CD4-positive, alpha-beta memory T cell (primary cell): ENCODE results near the gene NR5A2. TPM values are rescaled to one million over a fixed set of nuclear protein-coding genes. Genes with fewer than 3 reads are reported as not detected.

Experiments used
- CTCF ChIA-PET: fragments of 350-600 bp; sonication (Branson Sonifier 250); formaldehyde crosslinking; loops from one replicate; lab custom pipeline; 2021; ENCODE audit warnings: inconsistent platforms; ENCODE audit not compliant: partially characterized antibody; lab: Charles Lee
- POLR2A ChIA-PET: fragments of 350-600 bp; sonication (Branson Sonifier 250); formaldehyde crosslinking; loops from one replicate; lab custom pipeline; 2021; ENCODE audit not compliant: partially characterized antibody; lab: Charles Lee
- DNase-seq, 5 donors: peaks; one replicate each; pipeline versions ENCODE4 v3.0.0 to v3.0.0-alpha.2; 2020 to 2022; ENCODE audit warnings: mixed read lengths in 1 of 5
- H3K27ac ChIP-seq: one replicate; pipeline ENCODE4 v1.7.0; 2013; ENCODE audit warnings: low read depth, low read length
- H3K27me3 ChIP-seq: 2 replicates; pipeline ENCODE4 v1.7.0; 2013; ENCODE audit warnings: mild to moderate bottlenecking, low read length, moderate library complexity; ENCODE audit not compliant: insufficient read depth
- H3K36me3 ChIP-seq: 2 replicates; pipeline ENCODE4 v1.7.0; 2013; ENCODE audit warnings: mild to moderate bottlenecking, low read length, moderate library complexity; ENCODE audit not compliant: insufficient read depth
- H3K4me1 ChIP-seq: 2 replicates; pipeline ENCODE4 v1.7.0; 2013; ENCODE audit warnings: mild to moderate bottlenecking, low read length, moderate library complexity; ENCODE audit not compliant: insufficient read depth
- H3K4me3 ChIP-seq, 2 donors: one replicate each; pipeline ENCODE4 v1.7.0; 2013; ENCODE audit warnings: low read length in 2 of 2, mild to moderate bottlenecking in 1 of 2
- H3K9me3 ChIP-seq, 2 donors: one replicate each; pipeline ENCODE4 v1.7.0; 2013; ENCODE audit warnings: low read length in 2 of 2, control low read depth in 1 of 2; ENCODE audit not compliant: control insufficient read depth in 1 of 2
- H3K27ac Mint-ChIP-seq, 7 donors: one replicate each; pipeline ENCODE4 v1.8.0; 2020 to 2021; ENCODE audit warnings: mixed read lengths in 7 of 7, mild to moderate bottlenecking in 6 of 7, inconsistent platforms in 3 of 7, moderate library complexity in 3 of 7
- H3K27me3 Mint-ChIP-seq, 2 donors: one replicate each; pipeline ENCODE4 v1.8.0; 2020 to 2021; ENCODE audit warnings: mixed read lengths in 2 of 2
- H3K36me3 Mint-ChIP-seq, 2 donors: one replicate each; pipeline ENCODE4 v1.8.0; 2020 to 2021; ENCODE audit warnings: mixed read lengths in 2 of 2, inconsistent platforms in 1 of 2, mild to moderate bottlenecking in 1 of 2
- H3K4me1 Mint-ChIP-seq, 4 donors: one replicate each; pipeline ENCODE4 v1.8.0; 2020 to 2021; ENCODE audit warnings: mixed read lengths in 4 of 4, mild to moderate bottlenecking in 1 of 4
- H3K4me3 Mint-ChIP-seq, 8 donors: one replicate each; pipeline ENCODE4 v1.8.0; 2020 to 2021; ENCODE audit warnings: mixed read lengths in 8 of 8, mild to moderate bottlenecking in 7 of 8, moderate library complexity in 6 of 8, inconsistent platforms in 3 of 8
- H3K9me3 Mint-ChIP-seq, 8 donors: one replicate each; pipeline ENCODE4 v1.8.0; 2020 to 2021; ENCODE audit warnings: mixed read lengths in 8 of 8, mild to moderate bottlenecking in 5 of 8, inconsistent platforms in 3 of 8, moderate library complexity in 1 of 8
- intact Hi-C: fragments of 100-400 bp; cut with micrococcal nuclease; formaldehyde crosslinking; loops from one replicate; pipeline ENCODE4 v1.15.1; 2023
- polyA plus RNA-seq, 2 donors: library from polyadenylated mRNA; unstranded; fragments of 300-500 nt; fragmentation: Illumina TruSeq; gene quantifications; one replicate each; pipeline ENCODE4 v1.2.3, GENCODE V29; 2021
- total RNA-seq, 2 experiments: library from RNA; stranded (reverse); gene quantifications; one replicate each; pipeline ENCODE4 v1.2.3, GENCODE V29; 2021

Gene NR5A2
- total and polyA plus RNA-seq, 4 experiments from 2014 or later: not detected

DNA sequence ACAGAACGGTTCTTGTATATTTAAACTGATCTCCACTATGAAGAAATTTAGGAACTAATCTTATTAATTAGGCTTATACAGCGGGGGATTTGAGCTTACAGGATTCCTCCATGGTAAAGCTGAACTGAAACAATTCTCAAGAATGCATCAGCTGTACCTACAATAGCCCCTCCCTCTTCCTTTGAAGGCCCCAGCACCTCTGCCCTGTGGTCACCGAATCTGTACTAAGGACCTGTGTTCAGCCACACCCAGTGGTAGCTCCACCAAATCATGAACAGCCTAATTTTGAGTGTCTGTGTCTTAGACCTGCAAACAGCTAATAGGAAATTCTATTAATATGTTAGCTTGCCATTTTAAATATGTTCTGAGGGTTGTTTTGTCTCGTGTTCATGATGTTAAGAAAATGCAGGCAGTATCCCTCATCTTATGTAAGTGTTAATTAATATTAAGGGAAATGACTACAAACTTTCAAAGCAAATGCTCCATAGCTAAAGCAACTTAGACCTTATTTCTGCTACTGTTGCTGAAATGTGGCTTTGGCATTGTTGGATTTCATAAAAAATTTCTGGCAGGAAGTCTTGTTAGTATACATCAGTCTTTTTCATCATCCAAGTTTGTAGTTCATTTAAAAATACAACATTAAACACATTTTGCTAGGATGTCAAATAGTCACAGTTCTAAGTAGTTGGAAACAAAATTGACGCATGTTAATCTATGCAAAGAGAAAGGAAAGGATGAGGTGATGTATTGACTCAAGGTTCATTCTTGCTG lies 147.2 kb downstream of the NR5A2 start:
- POLR2A ChIA-PET: no interaction called here
- no peaks in the 10 kb centered on the region for H3K4me1 ChIP-seq
- DNase-seq: no peak

DNA sequence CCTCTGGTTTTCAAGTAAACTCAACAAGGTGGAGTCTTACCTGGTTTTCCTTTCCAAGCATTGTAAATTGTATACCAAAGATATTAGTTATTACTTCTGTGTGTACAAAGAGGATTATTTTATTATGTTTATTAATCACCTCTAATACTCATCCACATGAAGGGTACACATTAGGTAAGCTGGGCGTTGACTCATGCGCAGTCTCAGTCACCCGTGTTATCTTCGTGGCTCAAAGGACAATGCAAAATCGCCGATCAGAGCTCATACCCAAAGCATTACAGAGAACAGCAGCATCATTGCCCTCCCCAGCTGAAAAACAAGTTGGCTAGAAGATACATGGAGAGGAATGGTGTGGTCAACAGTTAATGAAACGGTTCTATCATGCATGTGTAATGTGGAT lies 148.7 kb downstream of the NR5A2 start:
- Mint-ChIP-seq H3K36me3 (no peaks in the 10 kb centered on the region), H3K9me3 (no peaks in the 10 kb centered on the region), H3K27me3 (peaks cover 6 to 14% of the 10 kb centered on the region in 2 donors), H3K27ac (no peak overlapping the region), H3K4me3 (no peak overlapping the region), H3K4me1 (peaks cover 1 to 6% (median 4%) of the 10 kb centered on the region in 4 donors)
- Histone ChIP-seq H3K4me3 (no peak overlapping the region), H3K27ac (no peak overlapping the region), H3K4me1 (no peaks in the 10 kb centered on the region), H3K27me3 (no peaks in the 10 kb centered on the region), H3K9me3 (no peaks in the 10 kb centered on the region), H3K36me3 (no peaks in the 10 kb centered on the region)
- ChIA-PET POLR2A (no interaction called here), CTCF (no interaction called here)
- intact Hi-C loops: no loop called here
- no peak for DNase-seq

More for the DNA sequence above, 147.2 kb downstream of the NR5A2 start:
- intact Hi-C loops: no loop called here
- Mint-ChIP-seq H3K36me3 (no peaks in the 10 kb centered on the region), H3K27me3 (peaks cover 4 to 8% of the 10 kb centered on the region in 2 donors), H3K4me1 (peaks cover 1 to 6% (median 4%) of the 10 kb centered on the region in 4 donors), H3K9me3 (no peaks in the 10 kb centered on the region), H3K4me3 (no peak overlapping the region), H3K27ac (peak overlapping the region in 1 of 7 donors; percentile 34)
- Histone ChIP-seq H3K36me3 (no peaks in the 10 kb centered on the region), H3K27me3 (no peaks in the 10 kb centered on the region), H3K27ac (no peak overlapping the region), H3K9me3 (no peaks in the 10 kb centered on the region), H3K4me3 (no peak overlapping the region)
- CTCF ChIA-PET: no interaction called here

GRCh38 chr1:200176798-200177197 lies 149.3 kb downstream of the NR5A2 start:
- no peak overlapping the region for H3K27ac ChIP-seq
- no peak for DNase-seq
- H3K36me3 ChIP-seq: no peaks in the 10 kb centered on the region
- H3K27me3 Mint-ChIP-seq: peaks cover 6 to 14% of the 10 kb centered on the region in 2 donors
- H3K36me3 Mint-ChIP-seq: no peaks in the 10 kb centered on the region
- H3K27me3 ChIP-seq: no peaks in the 10 kb centered on the region
- H3K4me1 Mint-ChIP-seq: peaks cover 1 to 6% (median 4%) of the 10 kb centered on the region in 4 donors
- H3K27ac Mint-ChIP-seq: no peak overlapping the region
- H3K9me3 ChIP-seq: no peaks in the 10 kb centered on the region
- peak overlapping the region in 1 of 8 donors; percentile 36 for H3K4me3 Mint-ChIP-seq
- ChIA-PET CTCF (no interaction called here), POLR2A (no interaction called here)
- no peak overlapping the region for H3K4me3 ChIP-seq
- intact Hi-C loops: no loop called here
- H3K4me1 ChIP-seq: no peaks in the 10 kb centered on the region
- H3K9me3 Mint-ChIP-seq: no peaks in the 10 kb centered on the region

DNA sequence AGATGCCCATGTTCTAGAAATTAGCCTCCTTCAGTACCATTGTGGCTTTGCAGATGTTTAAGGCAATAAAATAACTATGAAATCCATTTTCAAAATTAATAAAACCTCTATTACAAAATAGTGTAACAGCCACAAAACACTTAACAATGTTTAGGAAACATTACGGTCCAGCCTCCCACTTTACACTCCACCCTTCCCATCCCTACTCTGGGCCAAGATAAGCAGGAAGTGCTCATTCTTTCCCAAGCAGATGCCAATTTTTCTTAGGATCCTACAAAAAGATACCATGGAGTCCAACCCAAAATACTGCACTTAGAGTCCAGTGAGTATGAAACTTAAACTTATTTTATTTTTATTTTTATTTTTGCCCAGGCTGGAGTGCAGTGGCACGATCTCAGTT lies 150.8 kb downstream of the NR5A2 start:
- no peak for DNase-seq
- Histone ChIP-seq H3K4me1 (no peaks in the 10 kb centered on the region), H3K27me3 (no peaks in the 10 kb centered on the region), H3K9me3 (no peaks in the 10 kb centered on the region), H3K27ac (no peak overlapping the region), H3K36me3 (no peaks in the 10 kb centered on the region), H3K4me3 (no peak overlapping the region)
- intact Hi-C loops: no loop called here
- CTCF ChIA-PET: no interaction called here
- H3K4me1 Mint-ChIP-seq: peaks cover 1 to 6% (median 4%) of the 10 kb centered on the region in 4 donors
- H3K27ac Mint-ChIP-seq: no peak overlapping the region
- POLR2A ChIA-PET: no interaction called here
- H3K9me3 Mint-ChIP-seq: no peaks in the 10 kb centered on the region
- peaks cover 4 to 15% of the 10 kb centered on the region in 2 donors for H3K27me3 Mint-ChIP-seq
- H3K36me3 Mint-ChIP-seq: no peaks in the 10 kb centered on the region
- H3K4me3 Mint-ChIP-seq: no peak overlapping the region

DNA sequence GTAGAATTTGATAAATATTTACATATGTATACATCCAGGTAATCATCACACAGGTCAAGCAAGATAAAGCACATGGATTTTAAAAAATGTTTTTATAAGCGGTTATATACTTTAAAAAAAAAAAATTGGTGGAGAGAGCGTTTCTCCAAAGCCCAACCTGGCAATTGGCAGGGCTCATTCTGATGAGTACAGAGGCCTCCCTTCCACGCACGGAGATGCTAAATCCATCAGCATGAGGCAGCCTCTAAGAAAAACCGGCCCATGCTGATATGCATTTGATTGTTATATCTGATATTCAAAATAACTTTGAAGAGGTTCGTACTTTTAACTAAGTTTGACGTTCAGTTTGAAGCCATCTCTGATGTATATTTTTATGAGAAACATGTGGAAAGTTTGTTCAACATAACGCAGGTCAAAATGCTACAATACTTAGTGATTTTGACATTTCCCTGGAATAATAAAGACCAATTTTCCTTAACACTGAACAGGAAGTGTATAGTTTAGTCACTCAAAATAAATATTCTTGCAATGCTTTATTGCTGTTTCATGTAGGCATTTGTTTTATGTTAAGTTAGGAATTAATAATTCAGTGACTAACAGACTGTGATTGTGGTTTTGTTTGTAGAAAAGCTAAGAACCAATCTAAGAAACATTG lies 151.7 kb downstream of the NR5A2 start:
- intact Hi-C loops: no loop called here
- ChIA-PET CTCF (interaction anchor here (0.7 kb wide), 1 partner anchor 265 kb away, joined by 3 read pairs; no protein-coding TSS in a partner anchor), POLR2A (no interaction called here)
- DNase-seq: no peak
- H3K9me3 Mint-ChIP-seq: no peaks in the 10 kb centered on the region
- peaks cover 3 to 15% of the 10 kb centered on the region in 2 donors for H3K27me3 Mint-ChIP-seq
- no peak overlapping the region for H3K27ac ChIP-seq
- H3K27me3 ChIP-seq: no peaks in the 10 kb centered on the region
- H3K27ac Mint-ChIP-seq: no peak overlapping the region
- no peak overlapping the region for H3K4me3 Mint-ChIP-seq
- no peaks in the 10 kb centered on the region for H3K36me3 Mint-ChIP-seq
- peaks cover 2% of the 10 kb centered on the region for H3K4me1 ChIP-seq
- H3K9me3 ChIP-seq: no peaks in the 10 kb centered on the region
- H3K4me3 ChIP-seq: no peak overlapping the region
- no peaks in the 10 kb centered on the region for H3K36me3 ChIP-seq
- H3K4me1 Mint-ChIP-seq: peaks cover 1 to 5% (median 4%) of the 10 kb centered on the region in 4 donors

DNA sequence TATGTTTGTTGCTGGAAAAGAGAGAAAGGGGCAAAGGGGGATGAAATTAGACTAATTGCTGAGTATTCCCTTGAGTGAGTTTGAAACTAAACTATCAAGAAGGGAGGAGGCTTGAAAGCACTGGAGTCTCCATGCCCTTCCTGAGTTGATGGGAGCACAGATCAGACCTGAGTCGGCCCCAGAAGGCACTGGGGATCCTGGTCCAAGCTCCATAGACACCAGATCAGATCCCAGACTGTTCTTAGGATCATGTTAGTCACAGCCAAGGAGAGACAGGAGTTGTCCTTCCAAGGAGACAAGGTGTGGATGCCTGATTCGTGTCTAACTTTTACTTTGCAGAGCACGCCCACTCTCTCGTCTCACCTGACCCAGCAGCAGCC lies 152.3 kb downstream of the NR5A2 start:
- Histone ChIP-seq H3K9me3 (no peaks in the 10 kb centered on the region), H3K27ac (no peak overlapping the region), H3K4me3 (no peak overlapping the region), H3K4me1 (peaks cover 7% of the 10 kb centered on the region), H3K36me3 (no peaks in the 10 kb centered on the region), H3K27me3 (no peaks in the 10 kb centered on the region)
- H3K27ac Mint-ChIP-seq: no peak overlapping the region
- ChIA-PET POLR2A (no interaction called here), CTCF (interaction anchor here (0.7 kb wide), 1 partner anchor 266 kb away, joined by 3 read pairs; no protein-coding TSS in a partner anchor)
- no peaks in the 10 kb centered on the region for H3K9me3 Mint-ChIP-seq
- no peak overlapping the region for H3K4me3 Mint-ChIP-seq
- H3K4me1 Mint-ChIP-seq: peaks cover 0 to under 1% (median under 1%) of the 10 kb centered on the region in 4 donors
- peaks cover 3 to 13% of the 10 kb centered on the region in 2 donors for H3K27me3 Mint-ChIP-seq
- intact Hi-C loops: no loop called here
- DNase-seq: no peak
- no peaks in the 10 kb centered on the region for H3K36me3 Mint-ChIP-seq

GRCh38 chr1:200180821-200181220 lies 153.3 kb downstream of the NR5A2 start:
- Mint-ChIP-seq H3K36me3 (no peaks in the 10 kb centered on the region), H3K27me3 (peaks cover 6 to 16% of the 10 kb centered on the region in 2 donors), H3K9me3 (peaks cover 0 to 3% (median 0%) of the 10 kb centered on the region in 8 donors), H3K27ac (no peak overlapping the region), H3K4me1 (peaks cover 0 to 10% (median 4%) of the 10 kb centered on the region in 4 donors), H3K4me3 (no peak overlapping the region)
- H3K27ac ChIP-seq: no peak overlapping the region
- no peaks in the 10 kb centered on the region for H3K9me3 ChIP-seq
- H3K36me3 ChIP-seq: no peaks in the 10 kb centered on the region
- no peak overlapping the region for H3K4me3 ChIP-seq
- POLR2A ChIA-PET: no interaction called here
- H3K4me1 ChIP-seq: peaks cover 8% of the 10 kb centered on the region
- no peak for DNase-seq
- no peaks in the 10 kb centered on the region for H3K27me3 ChIP-seq
- CTCF ChIA-PET: interaction anchor here (1.5 kb wide), 1 partner anchor 42 kb away, joined by 4 read pairs; no protein-coding TSS in a partner anchor
- intact Hi-C loops: no loop called here
